Body of pancreas (tissue), 4 donors: ENCODE results near the gene GRAMD4. TPM values are rescaled to one million over a fixed set of nuclear protein-coding genes. Genes with fewer than 3 reads are reported as not detected.

Experiments used
- ATAC-seq: fragments of 150-250 bp; one replicate; pipeline ENCODE4 v1.9.1; 2016
- DNase-seq, 4 donors: peaks; one replicate each; pipeline ENCODE4 v3.0.0-alpha.2; 2019
- H3K27ac ChIP-seq, 4 donors: fragments of 200-600 bp; sonication (generic); 1 replicate in 3 of 4; 2 replicates in 1 of 4; pipeline versions ENCODE4 v1.5.1 to v1.6.1; 2016 to 2019; ENCODE audit warnings: mild to moderate bottlenecking in 1 of 4, mixed read lengths in 1 of 4, moderate library complexity in 1 of 4
- H3K27me3 ChIP-seq, 2 donors: fragments of 200-600 bp; sonication (generic); one replicate each; pipeline ENCODE4 v1.6.0; 2016; ENCODE audit warnings: mild to moderate bottlenecking in 1 of 2
- H3K36me3 ChIP-seq, 2 donors: fragments of 200-600 bp; sonication (generic); replicated peaks in 1 of 2; 2 replicates each; pipeline ENCODE4 v1.5.1; 2016; ENCODE audit warnings: low read depth in 2 of 2; ENCODE audit not compliant: insufficient read depth in 1 of 2
- H3K4me1 ChIP-seq: fragments of 200-600 bp; sonication (generic); one replicate; pipeline ENCODE4 v1.6.0; 2016
- H3K4me3 ChIP-seq, 2 donors: fragments of 200-600 bp; sonication (generic); 1 replicate in 1 of 2; 2 replicates in 1 of 2; pipeline ENCODE4 v1.5.1; 2016 to 2019
- H3K9me3 ChIP-seq, 3 donors: fragments of 200-600 bp; sonication (generic); 1 replicate in 2 of 3; 2 replicates in 1 of 3; pipeline ENCODE4 v1.5.1; 2016
- POLR2A ChIP-seq, 3 donors: fragments of 450-650 bp; IDR thresholded peaks; one replicate each; pipeline ENCODE4 v1.6.1; 2016; ENCODE audit warnings: antibody characterized with exemption in 3 of 3, mild to moderate bottlenecking in 2 of 3
- WGBS, 2 donors: methylation state at CpG; one replicate each; pipeline ENCODE4 v1.1.5; 2017; 5-methylcytosine and 5-hydroxymethylcytosine counted together
- intact Hi-C: fragments of 100-400 bp; cut with DNase I; formaldehyde crosslinking; loops from one replicate; pipeline ENCODE4 v1.15.1; 2023
- total RNA-seq, 2 donors: library from RNA; depleted of rRNA; stranded (reverse); fragments of >200 nt; gene quantifications; one replicate each; pipeline ENCODE4 v1.1.0, GENCODE V29; 2016
- TF ChIP-seq, protein P1 (sequence below), 7 experiments: fragments of 450-650 bp in 4 of 7; fragments of 200-600 bp in 3 of 7; sonication (generic) in 3 of 7; IDR thresholded peaks; one replicate each; pipeline ENCODE4 v1.5.1; 2016 to 2019; ENCODE audit warnings: antibody characterized with exemption in 7 of 7

GRAMD4 gene
- total RNA-seq, 2 donors from 2014 or later = 29.3 to 62.3 TPM

DNA sequence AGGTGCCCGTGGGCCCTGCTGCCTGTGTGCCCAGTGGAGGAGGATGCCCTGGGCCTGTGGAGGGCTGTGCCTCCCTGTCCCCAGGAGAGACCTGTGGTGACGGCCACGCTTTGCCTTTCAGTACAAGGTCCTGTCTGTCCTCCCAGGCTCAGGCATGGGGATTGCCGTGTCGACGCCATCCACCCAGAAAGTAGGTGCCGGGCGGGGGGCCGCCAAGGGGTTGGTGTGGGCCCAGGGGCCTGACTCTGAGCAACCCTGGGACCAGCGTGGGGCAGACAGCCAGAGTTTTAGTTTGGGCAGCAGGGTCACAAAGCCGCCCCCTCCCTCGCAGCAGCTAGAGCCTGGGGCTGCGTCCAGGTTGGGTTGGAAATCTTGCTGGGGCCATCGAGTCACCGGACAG, 56.3 kb downstream of the GRAMD4 start:
- H3K9me3 ChIP-seq = no peaks in the 10 kb centered on the region
- TF ChIP-seq, protein P1, sequence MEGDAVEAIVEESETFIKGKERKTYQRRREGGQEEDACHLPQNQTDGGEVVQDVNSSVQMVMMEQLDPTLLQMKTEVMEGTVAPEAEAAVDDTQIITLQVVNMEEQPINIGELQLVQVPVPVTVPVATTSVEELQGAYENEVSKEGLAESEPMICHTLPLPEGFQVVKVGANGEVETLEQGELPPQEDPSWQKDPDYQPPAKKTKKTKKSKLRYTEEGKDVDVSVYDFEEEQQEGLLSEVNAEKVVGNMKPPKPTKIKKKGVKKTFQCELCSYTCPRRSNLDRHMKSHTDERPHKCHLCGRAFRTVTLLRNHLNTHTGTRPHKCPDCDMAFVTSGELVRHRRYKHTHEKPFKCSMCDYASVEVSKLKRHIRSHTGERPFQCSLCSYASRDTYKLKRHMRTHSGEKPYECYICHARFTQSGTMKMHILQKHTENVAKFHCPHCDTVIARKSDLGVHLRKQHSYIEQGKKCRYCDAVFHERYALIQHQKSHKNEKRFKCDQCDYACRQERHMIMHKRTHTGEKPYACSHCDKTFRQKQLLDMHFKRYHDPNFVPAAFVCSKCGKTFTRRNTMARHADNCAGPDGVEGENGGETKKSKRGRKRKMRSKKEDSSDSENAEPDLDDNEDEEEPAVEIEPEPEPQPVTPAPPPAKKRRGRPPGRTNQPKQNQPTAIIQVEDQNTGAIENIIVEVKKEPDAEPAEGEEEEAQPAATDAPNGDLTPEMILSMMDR (IDR thresholded peaks at IDR 0.05) = no peak
- TF ChIP-seq POLR2A (IDR thresholded peaks at IDR 0.05) = no peak
- WGBS, 2 donors = 97 to 100% methylated on average over 1 to 14 of the region's 15 CpGs
- no peaks in the 10 kb centered on the region for H3K36me3 ChIP-seq
- no peaks in the 10 kb centered on the region for H3K4me1 ChIP-seq
- intact Hi-C loops = no loop called here
- no peak overlapping the region for H3K4me3 ChIP-seq
- ATAC-seq (no peak), DNase-seq (no peak)
- H3K27ac ChIP-seq = no peak overlapping the region
- no peaks in the 10 kb centered on the region for H3K27me3 ChIP-seq

DNA sequence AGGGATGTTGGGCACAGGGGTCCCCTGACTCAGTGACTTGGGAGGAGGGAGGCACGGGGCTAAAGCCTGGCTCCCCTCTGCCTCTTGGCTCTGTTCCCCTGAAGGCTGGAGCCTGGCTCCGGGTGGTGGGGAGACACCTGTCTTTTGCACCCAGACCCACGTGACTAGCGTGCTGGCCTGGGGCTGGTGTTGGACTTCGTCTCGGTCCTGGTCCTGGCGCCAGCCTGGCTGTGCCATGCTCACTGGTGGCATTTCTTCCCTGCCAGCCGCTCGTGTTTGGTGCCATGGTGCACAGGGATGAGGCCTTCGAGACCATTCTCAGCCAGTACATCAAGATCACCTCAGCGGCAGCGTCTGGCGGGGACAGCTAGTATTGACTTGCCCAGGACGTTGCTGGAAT, 56.7 kb downstream of the GRAMD4 start:
- H3K27ac ChIP-seq = no peak overlapping the region
- WGBS, 2 donors = 90 to 95% methylated on average over 14 of the region's 14 CpGs
- no peaks in the 10 kb centered on the region for H3K27me3 ChIP-seq
- TF ChIP-seq POLR2A (IDR thresholded peaks at IDR 0.05) = no peak
- TF ChIP-seq, protein P1 (IDR thresholded peaks at IDR 0.05) = no peak
- no peaks in the 10 kb centered on the region for H3K9me3 ChIP-seq
- no peak for ATAC-seq
- no peaks in the 10 kb centered on the region for H3K4me1 ChIP-seq
- H3K36me3 ChIP-seq = no peaks in the 10 kb centered on the region
- DNase-seq = no peak
- intact Hi-C loops = no loop called here
- H3K4me3 ChIP-seq = no peak overlapping the region

DNA sequence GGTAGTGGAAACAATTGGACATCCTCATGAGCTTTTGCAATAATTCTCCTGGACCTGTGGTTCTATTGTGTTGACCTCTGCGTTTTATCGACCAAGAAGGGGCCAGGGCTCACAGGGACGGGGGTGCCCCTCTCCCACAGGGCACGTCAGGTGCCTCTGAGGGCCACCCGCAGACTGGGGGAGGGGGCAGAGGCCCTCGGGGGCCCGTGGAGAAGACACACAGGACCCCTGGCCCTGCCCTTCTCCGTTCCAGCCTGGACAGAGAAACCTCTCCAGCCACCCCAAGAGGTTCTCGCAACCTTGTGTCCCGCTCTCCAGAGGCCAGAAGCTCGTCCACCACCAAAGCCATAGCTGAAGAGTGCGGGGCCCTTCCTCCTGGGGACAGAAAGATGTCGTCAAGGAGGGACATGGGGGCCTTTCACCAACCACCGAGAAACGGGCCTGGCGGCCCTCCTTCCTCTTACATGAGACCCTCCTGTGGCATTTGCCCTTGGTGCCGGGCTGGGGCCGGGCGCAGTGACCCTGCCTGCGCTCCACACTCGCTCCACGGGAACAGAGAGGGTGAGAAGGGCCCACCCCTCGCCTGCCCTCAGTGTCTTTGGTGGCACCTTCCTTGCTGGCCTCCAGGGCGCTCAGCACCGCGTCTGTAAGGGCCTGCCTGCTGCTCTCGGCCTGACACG, 57.3 kb downstream of the GRAMD4 start:
- no peaks in the 10 kb centered on the region for H3K27me3 ChIP-seq
- TF ChIP-seq, protein P1 (IDR thresholded peaks at IDR 0.05) = no peak
- no peak for TF ChIP-seq POLR2A (IDR thresholded peaks at IDR 0.05)
- no peaks in the 10 kb centered on the region for H3K9me3 ChIP-seq
- ATAC-seq = no peak
- no peak overlapping the region for H3K4me3 ChIP-seq
- H3K36me3 ChIP-seq = no peaks in the 10 kb centered on the region
- no peaks in the 10 kb centered on the region for H3K4me1 ChIP-seq
- intact Hi-C loops = no loop called here
- 88 to 89% methylated on average over 16 to 27 of the region's 28 CpGs for WGBS, 2 donors
- no peak for DNase-seq
- no peak overlapping the region for H3K27ac ChIP-seq

DNA sequence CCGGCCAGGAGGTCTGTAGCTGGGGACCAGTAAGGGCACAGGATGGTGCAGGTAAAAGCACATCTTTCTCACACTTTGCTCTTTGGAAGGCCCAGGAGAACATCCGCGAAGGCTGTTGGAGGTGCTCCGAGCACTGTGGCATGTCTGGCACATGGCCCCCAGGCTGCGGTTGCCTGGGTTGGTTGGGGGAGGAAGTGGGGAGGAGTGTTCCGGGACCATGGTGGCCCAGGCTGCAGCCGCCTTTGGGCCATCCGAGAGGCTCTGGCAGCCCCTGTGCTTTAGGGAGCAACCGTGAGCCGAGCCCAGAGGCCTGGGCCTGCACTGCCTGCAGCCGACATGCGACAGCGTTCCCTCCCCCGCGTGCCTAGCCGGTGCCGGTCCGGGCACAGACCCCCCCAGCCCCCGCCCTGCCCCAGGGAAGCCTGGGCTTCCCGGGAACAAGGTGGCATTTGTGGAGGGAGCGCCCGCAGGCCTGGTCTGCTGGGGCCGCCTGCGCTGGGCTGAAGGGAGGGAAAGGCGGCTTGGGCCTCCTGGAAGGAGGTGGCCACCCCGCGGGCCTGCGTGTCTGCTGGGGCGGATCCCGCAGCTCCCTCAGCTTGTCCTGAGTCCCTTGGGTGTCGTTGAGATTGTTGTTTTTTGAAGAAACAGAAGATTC, 57.9 kb downstream of the GRAMD4 start:
- no peaks in the 10 kb centered on the region for H3K4me1 ChIP-seq
- H3K27me3 ChIP-seq = no peaks in the 10 kb centered on the region
- TF ChIP-seq POLR2A (IDR thresholded peaks at IDR 0.05) = no peak
- TF ChIP-seq, protein P1 (IDR thresholded peaks at IDR 0.05) = no peak
- no peaks in the 10 kb centered on the region for H3K36me3 ChIP-seq
- H3K9me3 ChIP-seq = no peaks in the 10 kb centered on the region
- no peak for ATAC-seq
- DNase-seq = no peak
- 91 to 98% methylated on average over 6 to 16 of the region's 31 CpGs for WGBS, 2 donors
- no peak overlapping the region for H3K4me3 ChIP-seq
- intact Hi-C loops = no loop called here
- no peak overlapping the region for H3K27ac ChIP-seq
